GM12875 (cell line): ENCODE data around the gene TNS4.
"Not testable (repeated sequence)": the region's sequence is repeated elsewhere in the genome, so short reads cannot be mapped to it uniquely, and the experiment has no call there.

Experiments used
- H3K4me3 ChIP-seq: one replicate; pipeline ENCODE4 v1.5.1; 2011; ENCODE audit warnings: low read depth, low read length, control low read depth
- TF ChIP-seq, protein P1 (sequence below): IDR thresholded peaks from 2 replicates; pipeline ENCODE4 v1.5.1; 2011; ENCODE audit warnings: low read depth, mild to moderate bottlenecking, control low read depth, inconsistent platforms, low read length, moderate library complexity, borderline replicate concordance; ENCODE audit not compliant: insufficient read depth

TNS4 gene, protein sequence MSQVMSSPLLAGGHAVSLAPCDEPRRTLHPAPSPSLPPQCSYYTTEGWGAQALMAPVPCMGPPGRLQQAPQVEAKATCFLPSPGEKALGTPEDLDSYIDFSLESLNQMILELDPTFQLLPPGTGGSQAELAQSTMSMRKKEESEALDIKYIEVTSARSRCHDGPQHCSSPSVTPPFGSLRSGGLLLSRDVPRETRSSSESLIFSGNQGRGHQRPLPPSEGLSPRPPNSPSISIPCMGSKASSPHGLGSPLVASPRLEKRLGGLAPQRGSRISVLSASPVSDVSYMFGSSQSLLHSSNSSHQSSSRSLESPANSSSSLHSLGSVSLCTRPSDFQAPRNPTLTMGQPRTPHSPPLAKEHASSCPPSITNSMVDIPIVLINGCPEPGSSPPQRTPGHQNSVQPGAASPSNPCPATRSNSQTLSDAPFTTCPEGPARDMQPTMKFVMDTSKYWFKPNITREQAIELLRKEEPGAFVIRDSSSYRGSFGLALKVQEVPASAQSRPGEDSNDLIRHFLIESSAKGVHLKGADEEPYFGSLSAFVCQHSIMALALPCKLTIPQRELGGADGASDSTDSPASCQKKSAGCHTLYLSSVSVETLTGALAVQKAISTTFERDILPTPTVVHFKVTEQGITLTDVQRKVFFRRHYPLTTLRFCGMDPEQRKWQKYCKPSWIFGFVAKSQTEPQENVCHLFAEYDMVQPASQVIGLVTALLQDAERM

DNA sequence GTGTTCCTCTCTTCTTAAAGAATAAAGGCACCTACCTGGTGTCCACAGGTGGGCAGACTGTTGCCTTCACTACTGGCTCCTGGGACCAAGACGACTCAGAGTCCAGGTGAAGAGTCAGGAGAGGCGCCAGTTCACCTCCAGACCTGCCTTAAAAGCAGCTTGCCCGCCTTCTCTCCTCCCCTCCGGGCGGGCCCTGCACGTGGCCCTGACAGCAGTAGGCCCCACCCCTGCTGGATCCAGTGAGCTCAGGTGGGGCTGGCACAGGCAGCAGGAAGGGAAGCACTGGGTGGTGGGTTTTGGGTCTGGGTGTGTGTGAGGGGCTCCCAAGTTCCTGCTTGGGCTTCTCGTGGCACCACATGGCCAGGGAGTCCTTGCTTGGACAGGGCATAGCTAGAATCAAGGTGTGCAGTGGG is at the start of gene TNS4:
TSS of gene TNS4 (minus strand) at position 125 of the 413 bp plus-strand sequence. CDS start 5,198 bp downstream, outside the sequence.
- TF ChIP-seq, protein P1, sequence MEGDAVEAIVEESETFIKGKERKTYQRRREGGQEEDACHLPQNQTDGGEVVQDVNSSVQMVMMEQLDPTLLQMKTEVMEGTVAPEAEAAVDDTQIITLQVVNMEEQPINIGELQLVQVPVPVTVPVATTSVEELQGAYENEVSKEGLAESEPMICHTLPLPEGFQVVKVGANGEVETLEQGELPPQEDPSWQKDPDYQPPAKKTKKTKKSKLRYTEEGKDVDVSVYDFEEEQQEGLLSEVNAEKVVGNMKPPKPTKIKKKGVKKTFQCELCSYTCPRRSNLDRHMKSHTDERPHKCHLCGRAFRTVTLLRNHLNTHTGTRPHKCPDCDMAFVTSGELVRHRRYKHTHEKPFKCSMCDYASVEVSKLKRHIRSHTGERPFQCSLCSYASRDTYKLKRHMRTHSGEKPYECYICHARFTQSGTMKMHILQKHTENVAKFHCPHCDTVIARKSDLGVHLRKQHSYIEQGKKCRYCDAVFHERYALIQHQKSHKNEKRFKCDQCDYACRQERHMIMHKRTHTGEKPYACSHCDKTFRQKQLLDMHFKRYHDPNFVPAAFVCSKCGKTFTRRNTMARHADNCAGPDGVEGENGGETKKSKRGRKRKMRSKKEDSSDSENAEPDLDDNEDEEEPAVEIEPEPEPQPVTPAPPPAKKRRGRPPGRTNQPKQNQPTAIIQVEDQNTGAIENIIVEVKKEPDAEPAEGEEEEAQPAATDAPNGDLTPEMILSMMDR: no peak
- no peak within 1 kb of the TSS for H3K4me3 ChIP-seq

DNA sequence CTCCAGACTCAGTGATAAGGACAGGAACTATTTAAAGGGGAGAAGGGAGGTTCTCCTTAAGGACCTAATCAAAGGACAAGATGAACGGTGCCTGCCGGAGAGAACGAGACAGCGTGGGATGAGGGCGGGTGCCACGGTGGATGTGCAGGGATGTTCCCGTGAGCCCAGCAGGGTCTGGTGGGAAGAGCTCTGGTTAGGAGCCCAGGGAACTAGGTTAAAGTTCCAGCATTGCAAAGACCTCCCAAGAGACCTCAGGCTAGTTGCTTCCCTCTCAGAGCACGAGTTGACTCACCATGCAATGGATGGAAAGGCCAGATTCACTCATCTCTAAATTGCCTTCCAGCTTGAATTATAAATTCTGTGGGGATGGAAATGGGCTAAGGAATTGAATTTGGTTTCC is 49.2 kb upstream of the TNS4 start:
- H3K4me3 ChIP-seq: no peak overlapping the region
- TF ChIP-seq, protein P1: no peak

DNA sequence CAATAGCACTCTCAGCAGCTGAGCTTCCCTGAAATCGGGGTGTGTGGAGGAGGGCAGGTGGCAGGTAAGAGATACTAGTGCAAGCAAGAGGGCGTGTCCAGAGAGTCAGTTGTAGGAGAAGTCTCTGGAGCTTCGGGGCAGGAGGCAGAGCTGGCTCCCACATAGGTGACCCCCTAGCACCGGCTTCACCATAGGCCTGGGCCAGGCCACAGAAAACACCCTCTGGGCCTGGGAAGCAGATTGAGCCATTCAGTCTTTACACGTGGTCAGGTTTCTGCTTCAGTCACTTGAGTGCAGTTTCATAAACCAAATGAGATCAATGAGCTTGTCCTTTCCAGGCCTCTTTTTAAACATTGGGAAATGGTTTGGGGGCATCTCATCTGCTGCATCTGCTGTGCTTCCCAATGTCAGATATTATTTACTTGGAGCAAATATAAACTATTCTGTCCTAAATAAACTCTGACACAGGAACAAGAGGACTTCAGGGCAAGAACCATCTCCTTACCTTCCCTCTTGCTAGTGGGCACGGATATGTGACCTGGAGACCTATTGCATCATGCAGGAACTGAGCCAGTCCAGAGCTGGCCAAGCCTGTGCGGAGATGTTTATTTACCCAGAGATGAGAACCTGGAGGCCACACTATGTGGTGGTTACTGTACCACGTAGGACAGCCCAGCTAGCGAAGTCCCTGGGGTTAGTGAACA is 47.7 kb upstream of the TNS4 start:
- H3K4me3 ChIP-seq: no peak overlapping the region

DNA sequence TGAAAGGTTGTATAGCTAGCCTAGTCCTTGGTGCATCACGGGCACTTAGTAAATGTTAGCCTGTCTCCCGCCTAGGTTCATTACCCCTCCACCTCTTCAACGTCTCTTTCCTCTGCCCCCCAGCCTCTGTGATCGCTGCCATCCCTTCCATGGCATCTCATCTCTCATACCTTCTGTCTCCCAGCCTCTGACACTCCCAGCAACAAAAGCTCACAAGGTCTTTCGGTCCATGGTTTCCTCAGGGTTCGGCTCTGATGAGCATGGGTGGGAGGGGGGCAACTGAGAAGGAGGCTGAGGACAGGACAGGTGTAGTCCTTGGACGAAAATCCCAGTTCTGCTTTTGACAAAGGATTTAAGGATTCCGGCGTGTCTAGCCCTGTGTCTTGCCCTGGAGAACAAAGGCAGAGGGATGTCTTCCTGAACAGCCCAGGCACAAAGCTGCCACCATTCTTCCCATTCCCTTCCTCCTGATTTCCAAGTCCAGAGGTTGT is 47.1 kb upstream of the TNS4 start:
- H3K4me3 ChIP-seq: no peak overlapping the region
- TF ChIP-seq, protein P1: no peak

More for the DNA sequence above, 47.7 kb upstream of the TNS4 start:
- TF ChIP-seq, protein P1: no peak

DNA sequence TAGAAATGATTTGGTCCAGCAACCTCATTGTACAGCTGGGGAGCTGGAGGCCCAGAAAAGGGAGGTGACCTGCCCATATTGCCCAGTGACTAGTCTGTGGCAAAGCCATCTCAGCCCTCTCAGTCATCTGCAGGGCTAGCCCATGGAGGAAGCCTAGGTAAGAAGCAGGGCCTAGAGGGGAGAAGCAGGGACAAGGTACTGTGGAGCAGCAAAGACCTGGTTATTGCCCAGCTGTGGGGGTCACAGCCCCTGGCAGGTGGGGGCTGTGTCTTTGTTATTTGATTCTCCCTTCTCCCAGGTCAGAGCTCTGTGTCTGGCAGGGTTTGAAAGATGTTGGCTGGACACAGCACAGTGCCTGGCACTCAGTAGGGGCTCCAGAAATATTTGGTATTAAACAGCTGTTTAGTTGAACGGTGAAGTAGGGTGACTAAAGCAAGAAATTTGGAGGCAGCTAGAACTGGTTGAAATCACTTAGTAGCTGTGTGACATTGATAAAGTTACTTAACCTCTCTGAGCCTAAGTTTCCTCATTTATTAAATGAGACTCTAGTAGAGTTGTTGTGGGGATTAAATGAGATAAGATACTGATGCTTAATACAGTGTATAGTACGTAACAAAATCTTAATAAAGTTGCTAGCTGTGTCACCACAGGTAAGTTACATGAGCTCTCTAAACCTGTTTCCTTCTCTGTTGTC is 46.5 kb upstream of the TNS4 start:
- H3K4me3 ChIP-seq: no peak overlapping the region
- TF ChIP-seq, protein P1: no peak

DNA sequence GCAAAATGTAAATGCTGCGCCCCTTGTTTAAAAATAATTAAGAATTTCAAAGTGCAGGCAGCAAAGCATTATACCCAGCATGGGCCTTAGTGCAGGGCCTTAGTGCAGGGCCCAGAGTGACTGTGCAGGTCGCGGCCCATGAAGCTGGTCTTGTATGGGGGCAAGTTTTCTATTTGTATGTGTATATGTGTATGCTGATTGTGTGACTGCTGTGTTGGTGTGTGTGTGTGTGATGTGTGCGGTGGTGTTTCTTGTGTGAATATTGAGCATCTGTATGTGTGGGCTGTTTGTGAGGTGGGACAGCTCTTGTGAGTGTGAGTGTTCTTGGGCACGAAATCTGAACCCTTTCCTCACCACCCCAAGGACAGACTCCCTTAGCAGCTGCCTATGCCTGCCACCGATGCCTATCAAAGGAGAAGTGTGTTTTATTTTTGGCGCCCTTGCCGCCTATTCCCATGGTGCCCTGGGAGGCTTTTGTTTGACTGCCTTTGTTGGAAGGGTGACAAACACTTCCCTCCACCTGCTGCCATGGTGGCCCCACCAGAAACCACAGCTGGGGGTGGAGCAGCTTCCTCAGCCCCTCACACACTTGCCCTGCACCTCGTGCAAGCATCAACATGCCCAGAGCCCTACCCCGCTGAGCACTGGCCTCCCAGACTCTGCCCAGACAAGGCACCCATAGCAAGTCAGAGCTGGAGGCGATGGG is 45.8 kb upstream of the TNS4 start:
- TF ChIP-seq, protein P1: no peak
- H3K4me3 ChIP-seq: no peak overlapping the region

DNA sequence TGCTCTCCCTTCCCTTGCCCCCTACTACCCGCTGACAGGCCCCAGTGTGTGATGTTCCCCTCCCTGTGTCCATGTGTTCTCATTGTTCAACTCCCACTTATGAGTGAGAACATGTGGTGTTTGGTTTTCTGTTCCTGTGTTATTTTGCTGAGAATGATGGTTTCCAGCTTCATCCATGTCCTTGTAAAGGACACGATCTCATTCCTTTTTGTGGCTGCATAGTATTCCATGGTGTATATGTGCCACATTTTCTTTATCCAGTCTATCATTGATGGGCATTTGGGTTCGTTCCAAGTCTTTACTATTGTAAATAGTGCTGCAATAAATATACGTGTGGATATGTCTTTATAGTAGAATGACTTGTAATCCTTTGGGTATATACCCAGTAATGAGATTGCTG is 45.1 kb upstream of the TNS4 start:
- not testable (repeated sequence) for H3K4me3 ChIP-seq
